Measurements from ENCODE around the gene EDN1.
A peak's percentile ranks its signal among the peaks of the same experiment; 100 is the strongest.
"Not testable (repeated sequence)": the region's sequence is repeated elsewhere in the genome, so short reads cannot be mapped to it uniquely, and the experiment has no call there.

Gene EDN1

GRCh38 chr6:12327391-12327790, 37.2 kb downstream of the EDN1 start:
- no peak for DNase-seq (ENCODE audit: low spot score)

DNA sequence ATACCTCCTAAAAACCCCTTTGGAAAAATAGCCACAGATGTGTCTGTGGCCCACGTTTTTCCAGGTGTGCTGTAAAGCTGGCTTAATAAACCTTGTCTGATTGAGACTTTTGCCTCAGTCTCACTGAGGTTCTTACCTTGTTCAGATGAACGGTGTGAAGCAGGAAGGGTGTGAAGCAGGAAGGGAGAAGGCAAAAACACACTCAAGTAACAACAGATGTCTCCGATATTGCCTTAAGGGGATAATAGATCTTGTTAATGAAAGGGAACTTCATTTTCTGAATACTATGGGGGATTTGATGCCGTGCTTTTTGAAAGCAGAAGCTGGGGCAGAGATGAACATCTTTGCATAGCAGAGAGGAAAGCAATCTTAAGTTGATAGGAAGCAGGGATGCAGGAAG, 37.8 kb downstream of the EDN1 start:
- DNase-seq (ENCODE audit: low spot score): no peak

- no peak for DNase-seq (ENCODE audit: low spot score)
Measured at GRCh38 chr6:12328701-12329100, 38.5 kb downstream of the EDN1 start.

DNA sequence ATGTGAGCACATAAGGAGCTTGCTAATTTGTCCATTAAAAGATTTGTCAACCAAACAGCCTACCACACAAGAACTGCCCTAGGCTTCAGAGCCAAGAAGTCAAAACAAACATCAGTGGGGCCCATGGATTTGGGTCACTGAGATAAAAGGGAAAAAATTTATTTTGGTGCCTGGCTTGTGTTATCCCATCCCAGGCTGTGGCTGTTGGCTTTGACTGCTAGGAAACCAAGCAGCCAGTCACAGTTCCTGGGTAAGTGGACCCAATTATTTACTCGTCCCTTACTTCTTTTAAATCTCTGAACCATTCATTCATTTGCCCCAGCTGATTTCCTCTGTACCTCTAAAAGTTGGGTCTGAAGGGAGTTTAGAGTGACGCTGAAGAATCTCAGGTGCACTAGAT, 41.3 kb downstream of the EDN1 start:
- DNase-seq (ENCODE audit: low spot score): no peak

GRCh38 chr6:12331951-12332749, 42.0 kb downstream of the EDN1 start:
- DNase-seq (ENCODE audit: low spot score): no peak

- not testable (repeated sequence) for DNase-seq (ENCODE audit: low spot score)
Measured at GRCh38 chr6:12332750-12333079, 42.6 kb downstream of the EDN1 start.

DNA sequence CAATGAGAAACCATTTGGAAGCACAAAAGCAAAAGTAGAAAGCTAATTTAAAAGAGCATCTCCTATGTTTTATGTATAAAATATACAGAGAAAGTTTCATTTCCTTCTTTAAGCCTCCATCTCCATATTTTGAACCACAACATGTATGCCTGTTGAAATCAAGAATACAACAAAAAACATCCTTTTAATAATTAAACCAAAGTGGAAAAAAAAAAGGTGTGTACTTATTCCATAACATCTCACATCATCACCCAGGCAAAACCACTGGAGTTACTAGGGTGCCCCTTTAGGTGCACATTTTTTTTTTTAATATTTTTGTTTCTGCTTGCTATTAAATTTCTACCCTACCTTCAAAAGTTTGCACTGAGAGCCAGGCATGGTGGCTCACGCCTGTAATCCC, 43.0 kb downstream of the EDN1 start:
- DNase-seq (ENCODE audit: low spot score): no peak

GRCh38 chr6:12334526-12335130, 44.5 kb downstream of the EDN1 start:
- DNase-seq (ENCODE audit: low spot score): no peak

- no peak for DNase-seq (ENCODE audit: low spot score)
Measured at GRCh38 chr6:12335131-12335527, 45.0 kb downstream of the EDN1 start.

DNA sequence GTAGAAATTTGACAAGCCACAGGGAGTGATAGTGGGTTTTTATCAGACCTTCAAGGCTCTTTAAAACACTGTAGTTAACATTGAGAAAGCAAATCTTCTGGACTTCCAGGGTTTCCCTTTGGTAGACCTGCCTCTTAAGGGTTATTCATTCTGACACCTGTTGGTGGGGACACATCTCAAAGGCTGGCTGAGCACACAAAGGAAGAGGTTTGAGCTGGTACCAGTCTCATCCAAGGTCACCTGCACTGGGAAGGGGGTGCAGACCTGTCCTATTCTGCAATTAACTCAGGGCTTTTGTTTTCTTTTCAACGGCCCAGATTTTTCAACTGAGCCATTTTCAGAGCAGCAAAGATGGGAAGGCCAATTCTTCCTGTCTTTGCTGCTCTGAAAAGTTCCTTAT, 45.6 kb downstream of the EDN1 start:
- no peak for DNase-seq (ENCODE audit: low spot score)

GRCh38 chr6:12336121-12336971, 46.2 kb downstream of the EDN1 start:
- no peak for DNase-seq (ENCODE audit: low spot score)

GRCh38 chr6:12339022-12339421, 48.9 kb downstream of the EDN1 start:
- no peak for DNase-seq (ENCODE audit: low spot score)

DNA sequence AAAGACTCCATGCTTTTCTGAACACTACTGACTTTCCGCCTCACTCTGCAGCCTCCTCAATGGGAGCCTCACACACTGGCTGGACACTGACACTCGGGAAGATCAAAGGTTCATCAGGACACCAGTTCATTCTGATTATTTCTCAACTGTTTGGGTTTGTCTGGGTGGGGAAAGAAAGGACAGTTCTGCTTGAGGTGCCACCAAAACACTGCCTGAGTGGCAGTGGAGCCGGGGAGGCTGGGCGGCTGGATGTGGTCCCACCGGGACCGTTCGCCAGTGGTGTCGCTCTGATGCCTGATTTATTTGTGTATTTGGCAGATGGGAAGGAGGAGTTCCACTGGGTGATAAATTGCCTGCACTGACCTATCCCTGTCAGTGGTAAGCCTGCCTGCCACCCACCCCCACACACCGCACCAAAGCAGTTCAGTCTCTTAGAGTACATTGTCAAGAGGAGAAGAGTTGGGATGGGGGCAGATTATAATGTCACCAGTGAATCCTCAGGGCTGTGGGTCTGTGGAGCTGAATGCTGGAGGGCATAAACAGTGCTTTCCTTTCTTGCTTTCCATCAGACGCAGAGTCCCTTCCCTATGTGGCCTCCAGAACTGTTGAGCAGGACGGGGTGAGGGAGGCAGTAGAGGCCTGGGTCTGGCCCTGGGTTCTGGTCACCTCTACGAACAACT, 49.8 kb downstream of the EDN1 start:
- DNase-seq (ENCODE audit: low spot score): no peak

DNA sequence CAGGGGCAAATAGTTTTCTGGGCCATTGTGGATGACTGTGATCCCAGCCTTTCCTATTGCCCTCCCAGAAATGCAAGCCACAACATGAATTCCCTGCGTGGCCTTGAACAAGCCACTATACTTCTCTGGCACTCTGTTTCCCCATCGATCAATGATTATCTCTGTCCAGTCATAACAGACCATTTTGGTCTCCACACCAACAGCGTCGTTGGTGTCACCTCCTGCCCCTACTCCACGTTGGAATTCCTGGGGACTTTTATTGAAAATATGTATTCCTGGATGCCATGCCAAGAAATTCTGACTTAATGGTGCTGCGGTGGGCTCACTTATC, 50.3 kb downstream of the EDN1 start:
- DNase-seq (ENCODE audit: low spot score): no peak

DNA sequence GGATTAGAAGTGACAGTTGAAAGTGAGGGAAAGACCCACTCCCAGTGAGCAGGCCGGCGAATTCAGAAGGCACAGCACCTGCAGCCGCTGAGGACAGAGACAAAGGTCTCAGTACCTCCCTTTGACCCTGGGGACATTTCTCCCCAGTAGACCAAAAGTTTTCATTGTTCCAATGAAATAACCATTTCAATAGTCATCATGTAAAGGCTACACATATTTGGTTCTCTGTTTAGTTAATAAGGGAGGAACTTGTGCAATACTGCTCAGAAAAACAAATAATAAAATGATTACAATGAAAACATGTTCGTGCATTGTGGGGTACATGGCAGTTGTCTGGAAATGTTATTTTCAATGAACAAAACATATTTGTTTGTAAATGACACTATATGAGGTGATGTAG, 52.5 kb downstream of the EDN1 start:
- no peak for DNase-seq (ENCODE audit: low spot score)

- no peak for DNase-seq (ENCODE audit: low spot score)
Measured at GRCh38 chr6:12343122-12343439, 52.9 kb downstream of the EDN1 start.

GRCh38 chr6:12343440-12344162, 53.4 kb downstream of the EDN1 start:
- peak; percentile 28 for DNase-seq (ENCODE audit: low spot score)

DNA sequence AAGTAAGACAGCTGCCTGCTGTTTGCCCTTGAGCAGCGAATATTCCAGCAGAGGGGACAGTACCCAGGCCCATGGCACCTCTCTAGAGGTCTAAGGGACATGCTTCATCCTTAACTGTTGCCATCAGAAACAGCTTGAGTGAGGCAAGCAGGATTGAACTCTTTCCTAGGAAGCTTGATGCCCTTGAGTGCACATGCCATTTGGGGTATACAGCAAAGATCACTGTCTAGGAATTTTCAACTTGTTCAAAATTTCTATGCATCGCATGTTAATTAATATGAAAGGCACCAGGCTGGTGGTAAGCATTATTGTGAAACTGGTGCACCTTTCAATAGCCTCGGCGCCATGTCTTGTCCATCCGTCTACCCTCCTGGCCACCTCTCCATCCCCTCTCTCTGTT, 54.1 kb downstream of the EDN1 start:
- no peak for DNase-seq (ENCODE audit: low spot score)

- DNase-seq (ENCODE audit: low spot score): no peak
Measured at GRCh38 chr6:12344961-12345693, 55.0 kb downstream of the EDN1 start.

DNA sequence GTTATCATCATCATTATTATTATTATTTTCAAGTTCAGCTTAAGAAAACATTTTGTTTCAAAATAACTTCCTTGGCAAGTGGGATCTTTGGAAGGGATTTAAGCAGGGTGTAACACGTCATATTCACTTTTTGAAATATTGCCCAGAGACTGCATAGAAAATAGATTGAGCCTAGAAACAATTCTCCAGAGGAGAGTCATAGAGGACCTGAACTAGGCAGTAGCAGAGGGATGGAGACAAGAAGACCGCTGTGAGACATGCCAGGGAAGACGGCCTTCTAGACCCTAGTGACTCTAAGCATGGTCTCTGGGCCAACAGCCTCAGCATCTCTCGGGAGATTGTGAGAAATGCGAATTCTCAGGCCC, 55.5 kb downstream of the EDN1 start:
- no peak for DNase-seq (ENCODE audit: low spot score)
